HG02840 (cell line): ENCODE measurements around the gene PPARG.
"Not testable (repeated sequence)": the region's sequence is repeated elsewhere in the genome, so short reads cannot be mapped to it uniquely, and the experiment has no call there.

Experiments used
- ATAC-seq: cut with Tn5 transposase; IDR thresholded peaks from one replicate; pipeline ENCODE4 v1.9.1; 2021; ENCODE audit warnings: mild to moderate bottlenecking, moderate library complexity, moderate number of reproducible peaks; ENCODE audit not compliant: unreplicated experiment, low FRiP score

PPARG gene

DNA sequence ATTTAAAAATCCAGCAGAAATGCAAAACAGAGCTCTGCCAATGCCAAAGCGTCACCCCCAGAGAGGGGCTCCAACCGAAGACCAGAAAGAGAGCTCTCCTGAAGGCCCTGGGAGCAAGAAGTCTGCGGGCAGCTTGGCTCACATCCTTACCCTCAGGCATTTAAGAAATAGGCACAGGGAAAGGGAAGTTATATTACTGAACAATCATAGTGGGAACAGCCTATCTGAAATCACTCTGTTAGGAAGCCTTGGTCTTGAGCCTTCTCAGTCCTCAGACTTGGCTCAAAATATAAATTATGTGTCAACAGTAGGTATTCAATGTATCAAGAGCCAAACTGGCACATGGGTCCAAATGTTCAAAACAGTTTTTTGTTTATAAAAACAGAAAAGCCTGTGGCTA lies 10.3 kb upstream of the PPARG start:
- no peak for ATAC-seq

DNA sequence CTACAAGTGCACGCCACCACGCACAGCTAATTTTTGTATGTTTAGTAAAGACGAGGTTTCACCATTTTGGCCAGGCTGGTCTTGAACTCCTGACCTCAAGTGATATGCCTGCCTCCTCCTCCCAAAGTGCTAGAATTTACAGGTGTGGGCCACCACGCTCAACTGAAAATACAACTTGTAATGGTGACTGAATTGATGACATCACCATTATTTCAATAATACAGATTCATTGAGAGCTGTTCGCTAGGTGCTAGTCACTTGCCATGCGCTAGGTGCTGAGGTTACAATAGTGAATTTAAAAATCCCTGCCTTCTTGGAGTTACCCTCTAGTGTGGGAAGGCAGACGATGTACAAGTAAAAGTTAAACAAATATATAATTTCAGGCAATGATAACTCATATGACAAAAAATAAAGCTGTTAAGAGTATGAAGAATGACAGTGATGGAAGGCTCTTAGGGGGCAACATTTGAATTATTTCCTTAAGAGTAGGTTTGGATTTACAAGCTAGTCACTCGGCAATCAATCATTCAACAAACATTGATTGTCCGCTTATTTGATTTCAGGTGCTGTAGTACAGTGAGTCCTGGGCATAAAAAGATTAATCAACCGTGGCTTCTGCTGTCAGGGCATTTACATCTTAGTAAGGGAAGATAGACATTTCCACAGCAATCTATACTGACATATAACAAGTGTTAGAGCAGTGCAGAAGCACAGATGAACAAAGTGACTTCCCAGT lies 9.1 kb upstream of the PPARG start:
- no peak for ATAC-seq

DNA sequence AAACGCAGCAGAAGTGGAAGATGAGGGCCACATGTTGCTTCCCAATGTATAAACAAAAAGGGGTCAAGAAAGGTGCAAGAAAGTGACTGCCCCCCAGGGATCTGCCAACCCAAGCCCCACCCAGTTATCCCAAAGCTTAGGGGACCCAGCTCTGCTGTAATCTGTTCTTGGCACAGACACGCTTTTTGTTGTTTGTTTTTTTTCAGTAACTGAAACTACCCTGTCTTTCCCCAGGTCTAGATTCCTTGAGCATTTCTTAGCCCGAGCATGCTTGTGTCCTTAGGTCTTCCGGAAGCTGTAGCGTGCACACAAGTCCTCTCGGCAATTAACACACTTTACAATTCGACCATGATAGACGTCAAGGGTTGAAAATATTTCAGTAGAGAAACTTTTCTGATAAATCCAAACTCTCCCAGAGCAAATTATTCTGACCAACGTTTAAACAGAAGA lies 8.5 kb upstream of the PPARG start:
- ATAC-seq = no peak

GRCh38 chr3:12284591-12284990 lies 4.3 kb upstream of the PPARG start:
- ATAC-seq = no peak

GRCh38 chr3:12285003-12285555 lies 3.8 kb upstream of the PPARG start:
- no peak for ATAC-seq

DNA sequence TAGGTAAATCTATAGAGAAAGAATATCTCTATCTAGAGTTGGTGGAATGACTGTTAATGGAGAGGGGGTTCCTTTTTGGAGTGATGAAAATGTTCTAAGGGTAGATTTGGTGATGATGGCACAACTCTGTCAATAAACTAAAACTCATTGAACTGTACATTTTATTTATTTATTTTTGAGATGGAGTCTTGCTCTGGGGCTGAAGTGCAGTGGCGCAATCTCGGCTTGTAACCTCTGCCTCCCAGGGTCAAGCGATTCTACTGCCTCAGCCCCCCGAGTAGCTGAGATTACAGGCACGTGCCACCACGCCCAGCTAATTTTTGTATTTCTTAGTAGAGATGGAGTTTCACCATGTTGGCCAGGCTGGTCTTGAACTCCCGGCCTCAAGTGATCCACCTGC lies 3.1 kb upstream of the PPARG start:
- not testable (repeated sequence) for ATAC-seq

GRCh38 chr3:12286504-12286903 lies 2.4 kb upstream of the PPARG start:
- no peak for ATAC-seq

DNA sequence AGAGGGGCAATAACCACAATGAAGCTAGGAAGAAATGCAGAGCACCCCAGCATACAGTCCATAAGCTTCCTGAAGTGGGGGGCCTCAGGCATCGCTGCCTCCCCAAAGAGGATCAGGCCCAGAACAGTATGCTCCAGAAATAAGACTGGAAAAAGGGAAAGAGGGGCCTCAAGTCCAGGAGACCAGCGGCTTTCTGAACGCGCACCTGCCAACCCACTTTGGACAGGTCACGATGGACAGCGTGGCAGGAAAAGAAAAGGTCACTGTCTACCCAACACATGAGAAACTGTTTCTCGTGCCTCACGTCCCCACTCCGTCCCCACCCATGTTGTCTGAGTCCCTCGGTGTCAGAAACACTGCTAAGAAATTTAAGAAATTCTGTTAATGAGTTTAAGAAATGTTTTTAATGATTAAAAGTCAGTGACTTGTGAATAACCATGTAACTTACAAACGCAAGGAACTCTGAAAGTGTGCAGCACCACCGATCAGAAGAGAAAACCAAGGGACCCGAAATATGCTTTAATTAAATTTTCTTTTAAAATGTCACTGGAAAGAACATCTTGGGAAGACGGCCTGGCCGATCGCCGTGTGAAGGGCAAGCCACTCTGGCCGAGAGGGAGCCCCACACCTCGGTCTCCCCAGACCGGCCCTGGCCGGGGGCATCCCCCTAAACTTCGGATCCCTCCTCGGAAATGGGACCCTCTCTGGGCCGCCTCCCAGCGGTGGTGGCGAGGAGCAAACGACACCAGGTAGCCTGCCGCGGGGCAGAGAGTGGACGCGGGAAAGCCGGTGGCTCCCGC lies 1.7 kb upstream of the PPARG start:
- ATAC-seq = no peak

GRCh38 chr3:12287727-12288181 lies 1.1 kb upstream of the PPARG start:
- ATAC-seq = no peak

DNA sequence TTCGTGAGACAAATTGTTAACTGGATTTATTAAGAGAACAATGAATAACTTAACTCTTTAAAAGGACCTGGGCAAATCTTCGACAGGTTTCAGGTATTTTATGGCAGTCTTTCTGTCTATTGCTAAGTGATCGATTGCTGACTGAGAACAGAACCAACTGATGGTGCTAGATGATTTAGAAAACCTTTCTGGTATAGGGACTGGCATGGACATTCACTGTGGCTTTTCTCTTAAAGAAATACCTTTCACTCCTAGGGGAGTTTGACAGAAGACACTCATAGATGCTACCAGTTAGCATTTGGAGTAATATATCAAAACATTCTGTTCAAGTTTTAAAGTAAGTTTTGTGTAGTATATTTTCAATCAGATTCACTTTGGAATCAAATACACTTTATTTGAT lies 654 bp downstream of the PPARG start:
- ATAC-seq = no peak

GRCh38 chr3:12292770-12293169 lies 3.9 kb downstream of the PPARG start:
- ATAC-seq = no peak

- no peak for ATAC-seq
Observed at GRCh38 chr3:12294885-12295580, 6.2 kb downstream of the PPARG start.

DNA sequence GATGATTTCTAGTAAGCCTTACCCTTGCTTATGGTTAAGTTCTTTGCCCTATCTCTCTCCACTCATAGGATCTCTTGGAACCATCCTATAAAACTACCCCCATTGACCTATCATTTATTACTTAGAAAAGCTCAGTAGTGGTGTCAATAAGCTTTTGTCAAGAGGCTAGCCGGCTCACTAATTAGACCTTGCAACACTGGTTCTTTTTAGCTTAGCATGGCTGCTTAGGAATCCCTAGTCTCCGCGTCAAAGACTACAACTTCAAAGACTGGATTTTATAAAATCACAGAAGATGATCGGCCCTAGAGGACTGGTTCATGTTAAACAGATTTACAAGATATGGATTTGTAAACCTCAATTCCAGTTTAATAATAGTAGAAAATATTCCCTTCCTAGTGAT lies 7.6 kb downstream of the PPARG start:
- no peak for ATAC-seq

- no peak for ATAC-seq
Observed at GRCh38 chr3:12299026-12299425, 10.2 kb downstream of the PPARG start.

DNA sequence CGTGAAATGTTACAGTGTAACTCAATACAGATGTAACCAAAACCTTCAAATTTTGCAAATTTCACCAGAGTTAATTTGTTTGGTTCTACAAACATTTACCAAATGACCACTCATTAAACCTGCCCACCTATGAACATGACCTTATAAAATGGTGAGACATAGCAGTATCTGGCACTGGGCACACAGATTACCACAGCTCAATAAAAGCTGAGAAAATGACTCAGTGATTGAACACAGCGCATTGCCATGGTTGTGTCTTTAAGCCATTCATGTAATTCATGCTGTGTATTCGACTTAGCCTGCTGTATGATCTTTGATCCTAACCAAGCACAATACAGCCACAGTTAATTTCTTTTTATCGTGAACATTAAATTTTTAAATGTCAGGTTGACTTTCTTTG lies 11.3 kb downstream of the PPARG start:
- no peak for ATAC-seq

GRCh38 chr3:12301031-12301430 lies 12.2 kb downstream of the PPARG start:
- ATAC-seq = no peak

DNA sequence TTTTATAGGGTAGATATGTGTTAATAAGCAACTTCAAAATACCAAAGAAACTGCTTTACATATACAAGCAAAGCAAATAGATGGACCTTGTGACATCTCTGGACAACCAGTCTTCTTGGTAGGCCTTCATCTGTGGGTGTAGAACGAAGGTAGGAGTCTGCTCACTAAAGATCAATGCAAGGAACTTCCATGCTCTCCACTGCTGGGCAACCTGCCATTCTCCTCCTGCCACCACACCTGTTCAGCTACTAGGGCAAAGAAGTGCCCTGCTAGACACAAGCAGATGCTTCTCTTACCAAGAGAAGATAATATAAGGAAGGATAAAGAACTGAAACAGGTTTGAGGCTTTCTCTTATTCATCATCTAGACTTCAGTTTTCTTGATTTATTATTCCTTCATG lies 12.6 kb downstream of the PPARG start:
- ATAC-seq = no peak

- no peak for ATAC-seq
Observed at GRCh38 chr3:12302564-12302963, 13.7 kb downstream of the PPARG start.

DNA sequence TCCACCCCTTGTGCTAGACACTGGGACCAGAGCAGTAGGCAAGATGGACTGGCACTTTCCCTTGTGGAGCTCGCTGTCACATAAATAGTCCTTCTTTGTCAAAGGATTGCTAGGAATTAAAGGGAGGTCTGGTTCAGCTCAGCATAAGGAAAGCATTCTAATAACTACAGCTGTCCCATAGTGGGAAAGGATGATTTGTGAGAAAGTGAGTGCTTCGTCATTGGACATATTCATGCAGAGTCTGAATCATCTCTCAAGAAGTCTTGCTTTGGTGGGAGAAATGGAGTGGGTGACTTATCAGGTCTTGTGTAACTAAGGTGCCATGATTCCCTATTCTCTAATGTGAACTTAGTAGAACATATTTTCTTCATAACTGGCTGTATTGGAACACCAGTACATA lies 14.7 kb downstream of the PPARG start:
- ATAC-seq = no peak

DNA sequence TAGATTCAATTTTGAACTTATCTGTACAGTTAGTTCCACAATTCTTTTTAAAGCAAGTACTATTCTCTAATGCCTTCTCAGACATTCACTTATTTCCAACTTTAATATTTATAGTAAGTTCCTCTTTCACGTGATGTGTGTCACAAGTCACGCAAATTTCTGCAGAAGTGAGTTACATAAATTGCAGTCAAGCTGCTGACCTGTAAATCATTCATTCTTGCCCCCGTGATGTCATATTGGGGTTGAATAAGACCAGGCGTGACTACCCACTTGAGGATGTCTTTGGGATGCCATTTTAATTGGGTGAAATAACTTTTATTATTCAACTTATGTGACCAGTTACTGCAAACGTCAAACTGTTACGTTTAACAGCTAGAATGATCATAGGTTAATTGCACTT lies 15.1 kb downstream of the PPARG start:
- no peak for ATAC-seq

DNA sequence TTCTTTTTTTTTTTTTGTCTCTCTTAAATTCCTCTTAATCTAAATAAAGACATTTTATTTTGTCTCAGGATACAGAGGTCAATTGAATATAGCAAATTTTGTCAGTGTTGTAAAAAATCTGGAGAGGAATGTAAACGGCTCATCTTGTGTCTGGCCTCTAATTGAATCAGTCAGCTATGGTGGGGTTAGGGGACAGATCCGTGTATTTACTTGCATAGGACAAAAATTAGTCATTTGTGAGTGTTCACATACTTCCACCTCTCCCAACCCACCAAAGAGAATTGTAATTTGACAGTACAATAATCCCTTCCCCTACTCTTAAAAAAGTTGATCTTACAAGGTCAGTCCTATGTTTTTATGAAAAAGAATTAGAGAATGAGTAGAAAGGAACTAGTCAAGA lies 18.3 kb downstream of the PPARG start:
- no peak for ATAC-seq
